HCT116 (cell line): ENCODE results near the gene HLCS. TPM values are rescaled to one million over a fixed set of nuclear protein-coding genes. Genes with fewer than 3 reads are reported as not detected.

Experiments used
- ATAC-seq: fragments of 200-7000 bp; cut with Tn5 transposase; 2 replicates; pipeline ENCODE4 v1.9.1; 2020; ENCODE audit warnings: mild to moderate bottlenecking, moderate library complexity
- BruUV-seq: library from RNA; stranded (reverse); fragments of 400-500 nt; replicated peaks from 2 replicates; lab custom pipeline; 2021; lab: Mats Ljungman, UMichigan
- CTCF ChIA-PET: fragments of 300-600 bp; sonication (Branson Sonifier 250); formaldehyde crosslinking; loops from one replicate; lab custom pipeline; 2021; ENCODE audit warnings: antibody characterized with exemption; lab: Charles Lee
- POLR2A ChIA-PET: fragments of 300-600, 350-600 bp; sonication (Branson Sonifier 250); formaldehyde crosslinking; loops from one replicate; lab custom pipeline; 2021; ENCODE audit warnings: antibody characterized with exemption; lab: Charles Lee
- RAD21 ChIA-PET, 2 experiments: fragments of 300-600 bp; sonication (Branson Sonifier 250); formaldehyde crosslinking; loops; one replicate each; lab custom pipeline; 2023; ENCODE audit warnings: low total read pairs in 2 of 2; ENCODE audit not compliant: uncharacterized antibody in 2 of 2, unreplicated experiment in 2 of 2, low non-redundant PET in 1 of 2; lab: Charles Lee
- DNase-seq: peaks from one replicate; pipeline ENCODE4 v3.0.0-alpha.2; 2010; ENCODE audit warnings: low read depth, low spot score
- H2AFZ ChIP-seq: fragments of 200-600 bp; shearing (Covaris generic), sonication (generic); 2 replicates; pipeline ENCODE4 v1.6.1; 2017; ENCODE audit warnings: low read depth, mixed run types, mixed read lengths, antibody characterized with exemption, low read length; ENCODE audit not compliant: poor library complexity, severe bottlenecking
- H3K27ac ChIP-seq: 2 replicates; pipeline ENCODE4 v1.5.1; 2012; ENCODE audit warnings: low read depth, low read length
- H3K27me3 ChIP-seq: fragments of 200-600 bp; sonication (generic); 2 replicates; pipeline ENCODE4 v1.6.1; 2016; ENCODE audit warnings: mixed run types, low read length, mixed read lengths; ENCODE audit not compliant: insufficient read depth
- H3K36me3 ChIP-seq, 2 experiments: fragments of 200-500 bp in 1 of 2; fragments of 200-600 bp in 1 of 2; sonication (Bioruptor generic) in 1 of 2; sonication (generic) in 1 of 2; 2 replicates each; pipeline versions ENCODE4 v1.5.1 to v1.6.1; 2014 to 2016; ENCODE audit warnings: low read length in 2 of 2, inconsistent platforms in 1 of 2, mixed read lengths in 1 of 2, mixed run types in 1 of 2; ENCODE audit not compliant: insufficient read depth in 2 of 2, control insufficient read depth in 1 of 2
- H3K4me1 ChIP-seq, 2 experiments: fragments of 200-600 bp in 1 of 2; sonication (generic) in 1 of 2; 2 replicates each; pipeline versions ENCODE4 v1.5.1 to v1.6.1; 2012 to 2017; ENCODE audit warnings: low read length in 2 of 2, inconsistent platforms in 1 of 2, mild to moderate bottlenecking in 1 of 2, mixed read lengths in 1 of 2, mixed run types in 1 of 2, moderate library complexity in 1 of 2; ENCODE audit not compliant: insufficient read depth in 2 of 2, control insufficient read depth in 1 of 2
- H3K4me2 ChIP-seq: fragments of 200-600 bp; sonication (generic); 2 replicates; pipeline ENCODE4 v1.6.1; 2017; ENCODE audit warnings: mixed run types, low read length, mixed read lengths
- H3K4me3 ChIP-seq, 2 experiments: fragments of 200-600 bp in 1 of 2; sonication (generic) in 1 of 2; replicated peaks in 1 of 2; 2 replicates each; pipeline ENCODE4 v1.5.1; 2011 to 2016; ENCODE audit warnings: low read length in 2 of 2, control low read depth in 1 of 2, low read depth in 1 of 2, mild to moderate bottlenecking in 1 of 2, mixed read lengths in 1 of 2, mixed run types in 1 of 2
- H3K79me2 ChIP-seq: fragments of 200-600 bp; sonication (generic); 2 replicates; pipeline ENCODE4 v1.6.1; 2017; ENCODE audit warnings: mild to moderate bottlenecking, mixed run types, low read length, moderate library complexity, mixed read lengths; ENCODE audit not compliant: insufficient read depth
- H3K9ac ChIP-seq: fragments of 200-600 bp; sonication (generic); 2 replicates; pipeline ENCODE4 v1.6.1; 2016; ENCODE audit warnings: low read length, mixed read lengths
- H3K9me2 ChIP-seq: fragments of 200-600 bp; sonication (generic), shearing (Covaris generic); 2 replicates; pipeline ENCODE4 v1.6.1; 2017; ENCODE audit warnings: mixed run types, mild to moderate bottlenecking, moderate library complexity; ENCODE audit not compliant: insufficient read depth
- H3K9me3 ChIP-seq, 2 experiments: fragments of 200-500 bp in 1 of 2; fragments of 200-600 bp in 1 of 2; sonication (Bioruptor generic) in 1 of 2; sonication (generic) in 1 of 2; 2 replicates each; pipeline ENCODE4 v1.6.1; 2014 to 2017; ENCODE audit warnings: low read length in 2 of 2, mixed read lengths in 2 of 2, inconsistent platforms in 1 of 2, low read depth in 1 of 2, mild to moderate bottlenecking in 1 of 2, mixed run types in 1 of 2, moderate library complexity in 1 of 2; ENCODE audit not compliant: control insufficient read depth in 1 of 2, insufficient read depth in 1 of 2
- H4K20me1 ChIP-seq: fragments of 200-600 bp; sonication (generic), shearing (Covaris generic); 2 replicates; pipeline ENCODE4 v1.6.1; 2017; ENCODE audit warnings: mixed run types, mild to moderate bottlenecking, moderate library complexity; ENCODE audit not compliant: insufficient read depth
- ATF3 ChIP-seq: IDR thresholded peaks from 2 replicates; pipeline ENCODE4 v1.6.1; 2012
- CBX3 ChIP-seq: IDR thresholded peaks from 2 replicates; pipeline ENCODE4 v1.6.1; 2012; ENCODE audit warnings: low read depth
- CEBPB ChIP-seq: IDR thresholded peaks from 2 replicates; pipeline ENCODE4 v1.6.1; 2012; ENCODE audit warnings: low read depth
- ELF1 ChIP-seq: IDR thresholded peaks from 2 replicates; pipeline ENCODE4 v1.6.1; 2012; ENCODE audit warnings: low read depth, borderline replicate concordance
- EZH2phosphoT487 ChIP-seq: fragments of 200-600 bp; IDR thresholded peaks from 2 replicates; pipeline ENCODE4 v1.6.1; 2018; ENCODE audit warnings: antibody characterized with exemption, borderline replicate concordance
- FOSL1 ChIP-seq: IDR thresholded peaks from 2 replicates; pipeline ENCODE4 v1.6.1; 2012; ENCODE audit warnings: low read depth
- MAX ChIP-seq: IDR thresholded peaks from 2 replicates; pipeline ENCODE4 v1.6.1; 2012
- POLR2A ChIP-seq: IDR thresholded peaks from 2 replicates; pipeline ENCODE4 v1.7.0; 2011; ENCODE audit warnings: borderline replicate concordance; ENCODE audit not compliant: insufficient read depth, insufficient read length; ENCODE audit errors: extremely low read depth
- POLR2AphosphoS5 ChIP-seq: IDR thresholded peaks from 2 replicates; pipeline ENCODE4 v1.6.1; 2011; ENCODE audit warnings: mild to moderate bottlenecking, low read depth, low read length, moderate library complexity
- SIN3A ChIP-seq: IDR thresholded peaks from 2 replicates; pipeline ENCODE4 v1.6.1; 2012; ENCODE audit warnings: low read depth
- SP1 ChIP-seq: IDR thresholded peaks from 2 replicates; pipeline ENCODE4 v1.6.1; 2012; ENCODE audit warnings: low read depth
- SRF ChIP-seq: IDR thresholded peaks from 2 replicates; pipeline ENCODE4 v1.6.1; 2012; ENCODE audit warnings: low read depth
- YY1 ChIP-seq: IDR thresholded peaks from 2 replicates; pipeline ENCODE4 v1.6.1; 2011; ENCODE audit warnings: low read length, low read depth, moderate library complexity, mild to moderate bottlenecking; ENCODE audit not compliant: insufficient replicate concordance; ENCODE audit errors: extremely low read depth
- ZBTB33 ChIP-seq: IDR thresholded peaks from 2 replicates; pipeline ENCODE4 v1.6.1; 2011; ENCODE audit warnings: mild to moderate bottlenecking, low read length, moderate library complexity; ENCODE audit not compliant: insufficient replicate concordance; ENCODE audit errors: extremely low read depth
- ZFX ChIP-seq: fragments of 450-650 bp; IDR thresholded peaks from 2 replicates; pipeline ENCODE4 v1.6.1; 2017
- intact Hi-C: fragments of 100-400 bp; cut with micrococcal nuclease; formaldehyde crosslinking; loops from 2 replicates; pipeline ENCODE4 v1.10.0; 2022
- total RNA-seq: library from RNA; stranded (reverse); gene quantifications from one replicate; pipeline ENCODE4 v1.2.1, GENCODE V29; 2021; ENCODE audit not compliant: unreplicated experiment

Gene HLCS
- total RNA-seq, 1 experiment from 2014 or later = 18.5 TPM

- ChIA-PET CTCF (no interaction called here), POLR2A (no interaction called here)
- intact Hi-C loops = no loop called here
Measured at GRCh38 chr21:36803816-36804439, 162.5 kb downstream of the HLCS start.

More at GRCh38 chr21:36803816-36804439, 162.5 kb downstream of the HLCS start:
- ATAC-seq (no peak), DNase-seq (no peak)
- H4K20me1 ChIP-seq = no peaks in the 10 kb centered on the region
- no TSS peak for BruUV-seq
- H2AFZ ChIP-seq = no peak overlapping the region
- H3K27ac ChIP-seq = no peak overlapping the region
- H3K9ac ChIP-seq = no peak overlapping the region
- H3K36me3 ChIP-seq = no peaks in the 10 kb centered on the region
- no peaks in the 10 kb centered on the region for H3K79me2 ChIP-seq
- H3K4me2 ChIP-seq = no peak overlapping the region
- H3K4me3 ChIP-seq = no peak overlapping the region
- H3K27me3 ChIP-seq = no peaks in the 10 kb centered on the region
- H3K9me3 ChIP-seq = no peaks in the 10 kb centered on the region
- H3K9me2 ChIP-seq = no peaks in the 10 kb centered on the region
- TF ChIP-seq ELF1 (no peak), EZH2phosphoT487 (no peak), CEBPB (no peak), ZFX (no peak), POLR2A (no peak), CBX3 (no peak), SIN3A (no peak), SRF (no peak), YY1 (no peak), MAX (no peak), ZBTB33 (no peak), POLR2AphosphoS5 (no peak), FOSL1 (no peak), SP1 (no peak), ATF3 (no peak)
- H3K4me1 ChIP-seq = peaks cover 0 to 4% of the 10 kb centered on the region in 2 experiments; a peak in 1 of 4 replicates
- RAD21 ChIA-PET = no interaction called here
